GM12865 (cell line): Measurements from ENCODE around the gene ZHX3.

Experiments used
- DNase-seq: peaks from one replicate; pipeline ENCODE4 v3.0.0; 2010; ENCODE audit warnings: low read depth
- H3K4me3 ChIP-seq: 2 replicates; pipeline ENCODE4 v1.5.1; 2011; ENCODE audit warnings: mild to moderate bottlenecking, low read depth, low read length, control low read depth
- CTCF ChIP-seq: IDR thresholded peaks from 2 replicates; pipeline ENCODE4 v1.5.1; 2011; ENCODE audit warnings: low read length, control low read depth, low read depth, inconsistent platforms; ENCODE audit not compliant: insufficient read depth; ENCODE audit errors: missing control alignments

ZHX3 gene

DNA sequence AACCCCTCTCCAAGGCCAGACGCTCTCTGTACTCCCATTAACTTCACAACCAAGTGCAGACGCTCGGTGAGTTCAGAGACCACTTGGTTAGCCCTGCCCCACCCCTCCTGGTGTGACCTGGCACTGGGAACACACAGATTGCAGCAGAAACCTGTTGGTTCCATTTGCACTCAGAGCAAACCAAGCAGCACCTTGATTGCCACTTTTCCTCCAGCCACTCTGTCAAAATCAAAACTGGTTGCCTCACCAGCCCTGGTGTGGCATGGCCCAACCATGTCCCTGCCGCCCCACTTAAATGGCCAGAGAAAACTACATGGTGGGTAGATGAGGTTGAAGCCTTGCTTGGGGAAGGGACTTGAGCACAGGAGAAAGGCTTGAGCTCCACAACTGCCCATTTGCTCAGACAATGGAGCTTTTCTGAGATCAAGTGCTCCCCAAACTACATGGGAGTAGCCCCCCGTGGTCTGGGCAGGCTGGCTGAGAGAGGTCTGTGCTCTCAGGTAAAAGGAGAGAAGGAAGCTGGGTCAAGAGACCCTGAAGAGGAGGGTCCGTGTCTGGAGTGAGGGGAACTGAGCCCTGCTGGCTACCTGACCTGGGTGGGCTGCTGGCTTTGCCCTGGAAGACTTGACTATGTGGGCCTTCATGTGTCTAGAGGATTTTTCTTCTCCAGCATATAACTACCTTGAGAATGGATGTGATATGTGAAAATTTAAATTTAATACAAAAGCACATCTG, 136.8 kb downstream of the ZHX3 start:
- no peak overlapping the region for H3K4me3 ChIP-seq
- no peak for DNase-seq
- no peak for TF ChIP-seq CTCF

GRCh38 chr20:41179961-41180360, 137.6 kb downstream of the ZHX3 start:
- DNase-seq: no peak
- H3K4me3 ChIP-seq: no peak overlapping the region
- no peak for TF ChIP-seq CTCF

- TF ChIP-seq CTCF: no peak
- DNase-seq: no peak
- H3K4me3 ChIP-seq: no peak overlapping the region
Observed at GRCh38 chr20:41178904-41179432, 138.6 kb downstream of the ZHX3 start.

GRCh38 chr20:41178495-41178894, 139.0 kb downstream of the ZHX3 start:
- TF ChIP-seq CTCF: no peak
- no peak for DNase-seq
- no peak overlapping the region for H3K4me3 ChIP-seq

DNA sequence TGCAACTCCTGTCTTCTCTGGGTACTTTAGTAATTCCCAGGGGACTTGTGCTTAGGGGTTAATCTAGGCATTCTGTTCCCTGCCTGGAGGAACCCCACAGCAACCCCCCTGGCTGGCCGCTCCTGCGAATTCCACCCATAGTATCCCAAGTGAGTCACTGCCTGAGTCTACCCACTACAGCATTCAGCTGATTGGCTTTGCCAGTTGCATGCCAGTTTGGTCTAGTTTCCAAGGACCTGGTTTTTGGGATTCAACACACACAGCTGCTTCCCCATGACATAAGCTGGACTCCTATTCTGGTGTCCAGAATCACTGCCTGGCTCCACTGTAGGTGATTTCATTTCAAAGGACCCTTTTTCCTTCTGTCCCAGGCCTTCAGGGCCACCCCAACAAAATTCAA, 139.9 kb downstream of the ZHX3 start:
- TF ChIP-seq CTCF: no peak
- DNase-seq: no peak
- H3K4me3 ChIP-seq: no peak overlapping the region

GRCh38 chr20:41176711-41177552, 140.6 kb downstream of the ZHX3 start:
- no peak overlapping the region for H3K4me3 ChIP-seq
- TF ChIP-seq CTCF: no peak
- DNase-seq: no peak
